GM12878 (cell line): ENCODE results near the gene DKKL1. TPM values are rescaled to one million over a fixed set of nuclear protein-coding genes. Genes with fewer than 3 reads are reported as not detected.
A peak's percentile ranks its signal among the peaks of the same experiment; 100 is the strongest.

Experiments used
- BRCA1 ChIP-seq: IDR thresholded peaks from 2 replicates; pipeline ENCODE4 v1.6.1; 2011; ENCODE audit warnings: low read depth, low read length, improper control_type of control experiment
- CHD2 ChIP-seq: IDR thresholded peaks from 2 replicates; pipeline ENCODE4 v1.6.1; 2011; ENCODE audit warnings: low read depth, low read length, improper control_type of control experiment, borderline replicate concordance
- EP300 ChIP-seq, 2 experiments: fragments of 150-350 bp in 1 of 2; IDR thresholded peaks; 2 replicates each; pipeline ENCODE4 v1.6.1; 2011 to 2012; ENCODE audit warnings: low read depth in 2 of 2, low read length in 2 of 2, borderline replicate concordance in 1 of 2, improper control_type of control experiment in 1 of 2, inconsistent platforms in 1 of 2; ENCODE audit not compliant: control insufficient read depth in 1 of 2
- EZH2 ChIP-seq: IDR thresholded peaks from 2 replicates; pipeline ENCODE4 v1.6.1; 2012; ENCODE audit warnings: low read depth, mild to moderate bottlenecking, control low read depth, inconsistent platforms, low read length, borderline replicate concordance; ENCODE audit not compliant: control insufficient read depth
- HSF1 ChIP-seq: fragments of 150-350 bp; IDR thresholded peaks from 2 replicates; pipeline ENCODE4 v1.6.1; 2014; ENCODE audit warnings: mild to moderate bottlenecking, low read depth, low read length
- IKZF2 ChIP-seq, 2 experiments: fragments of 450-650 bp; IDR thresholded peaks; 2 replicates each; pipeline ENCODE4 v1.6.1; 2017; ENCODE audit warnings: mild to moderate bottlenecking in 2 of 2, moderate library complexity in 2 of 2
- LARP7 ChIP-seq: fragments of 450-650 bp; IDR thresholded peaks from 2 replicates; pipeline ENCODE4 v1.6.1; 2017; ENCODE audit warnings: mild to moderate bottlenecking
- MEF2A ChIP-seq: IDR thresholded peaks from 2 replicates; pipeline ENCODE4 v1.6.1; 2011; ENCODE audit warnings: low read depth, mild to moderate bottlenecking, low read length, moderate library complexity; ENCODE audit not compliant: insufficient read depth
- MYC ChIP-seq: IDR thresholded peaks from 2 replicates; pipeline ENCODE4 v1.6.1; 2011; ENCODE audit warnings: mild to moderate bottlenecking, low read length, moderate library complexity, inconsistent platforms; ENCODE audit not compliant: insufficient read depth, insufficient replicate concordance, insufficient read length, severe bottlenecking
- NFIC ChIP-seq: IDR thresholded peaks from 2 replicates; pipeline ENCODE4 v1.6.1; 2012; ENCODE audit warnings: low read depth, mild to moderate bottlenecking, inconsistent platforms, low read length, moderate library complexity
- NFYB ChIP-seq: IDR thresholded peaks from 2 replicates; pipeline ENCODE4 v1.6.1; 2011; ENCODE audit warnings: low read depth, mild to moderate bottlenecking, low read length, improper control_type of control experiment, moderate library complexity; ENCODE audit not compliant: insufficient read depth
- PAX5 ChIP-seq: IDR thresholded peaks from 2 replicates; pipeline ENCODE4 v1.6.1; 2011; ENCODE audit warnings: low read depth, low read length, borderline replicate concordance
- POLR2AphosphoS2 ChIP-seq: IDR thresholded peaks from 2 replicates; pipeline ENCODE4 v1.6.1; 2011; ENCODE audit warnings: low read depth, mild to moderate bottlenecking, low read length, improper control_type of control experiment, moderate library complexity
- POU2F2 ChIP-seq: IDR thresholded peaks from 3 replicates; pipeline ENCODE4 v1.6.1; 2011; ENCODE audit warnings: low read depth, mild to moderate bottlenecking, low read length, borderline replicate concordance
- SIN3A ChIP-seq: IDR thresholded peaks from 2 replicates; pipeline ENCODE4 v1.6.1; 2012; ENCODE audit warnings: low read depth, low read length, improper control_type of control experiment
- SMAD1 ChIP-seq: fragments of 450-650 bp; IDR thresholded peaks from 2 replicates; pipeline ENCODE4 v1.6.1; 2018; ENCODE audit warnings: mild to moderate bottlenecking, low read depth; ENCODE audit not compliant: partially characterized antibody
- SREBF1 ChIP-seq: IDR thresholded peaks from 2 replicates; pipeline ENCODE4 v1.6.1; 2012; ENCODE audit warnings: mild to moderate bottlenecking, low read length
- TAF1 ChIP-seq: IDR thresholded peaks from 2 replicates; pipeline ENCODE4 v1.6.1; 2011; ENCODE audit warnings: mild to moderate bottlenecking, low read depth, low read length, borderline replicate concordance
- USF1 ChIP-seq: IDR thresholded peaks from 2 replicates; pipeline ENCODE4 v1.6.1; 2011; ENCODE audit warnings: borderline replicate concordance, low read depth, mild to moderate bottlenecking, moderate library complexity, mixed read lengths, low read length; ENCODE audit not compliant: insufficient read depth; ENCODE audit errors: extremely low read length
- ZSCAN29 ChIP-seq: fragments of 450-650 bp; IDR thresholded peaks from 2 replicates; pipeline ENCODE4 v1.6.1; 2017; ENCODE audit warnings: mild to moderate bottlenecking, moderate library complexity
- polyA plus RNA-seq, 11 experiments: library from polyadenylated mRNA; depleted of rRNA in 4 of 11; unstranded in 6 of 11; stranded (reverse) in 5 of 11; fragments of >200 nt; fragmentation: Nextera tagmentation in 4 of 11; fragmentation: Illumina TruSeq in 1 of 11; extraction: Ambion mirVana in 4 of 11; extraction: Trizol in 1 of 11; gene quantifications; 1 replicate in 1 of 11; 2 replicates in 10 of 11; pipeline versions ENCODE4 v1.2.1 to v1.2.3, GENCODE V29; 2011 to 2016; ENCODE audit warnings: inconsistent platforms in 2 of 11, missing spikeins in 2 of 11, low read depth in 1 of 11
- total RNA-seq, 4 experiments: library from RNA; depleted of rRNA in 3 of 4; stranded (reverse); fragments of >200 nt in 3 of 4; fragmentation: Illumina TruSeq in 1 of 4; extraction: Trizol in 1 of 4; gene quantifications; 2 replicates each; pipeline versions ENCODE4 v1.2.1 to v1.2.3, GENCODE V29; 2013 to 2021
- TF ChIP-seq, protein P1 (sequence below): IDR thresholded peaks from 2 replicates; pipeline ENCODE4 v1.6.1; 2011; ENCODE audit warnings: low read depth, mild to moderate bottlenecking, low read length, moderate library complexity, borderline replicate concordance; ENCODE audit errors: extremely low read depth
- TF ChIP-seq, protein P2 (sequence below): IDR thresholded peaks from 2 replicates; pipeline ENCODE4 v1.6.1; 2011; ENCODE audit warnings: mild to moderate bottlenecking, low read depth, low read length, moderate library complexity; ENCODE audit not compliant: insufficient replicate concordance
- TF ChIP-seq, protein P3 (sequence below): fragments of 450-650 bp; IDR thresholded peaks from 2 replicates; pipeline ENCODE4 v1.6.1; 2017; ENCODE audit warnings: low read depth, mild to moderate bottlenecking, moderate library complexity

DKKL1 gene
- total and polyA plus RNA-seq, 10 of the 15 experiments (the other 5 are each of a cell fraction or from before 2014, with no cell fraction given): not detected

- TF ChIP-seq HSF1 (no peak), SIN3A (no peak), POU2F2 (no peak), CHD2 (no peak), EZH2 (no peak), BRCA1 (no peak), SMAD1 (no peak), MYC (no peak), NFYB (peak; percentile 71), EP300 (IDR thresholded peaks at IDR 0.05; ENCODE audit: borderline replicate concordance in 1 of 2, control insufficient read depth in 1 of 2, low read depth in 2 of 2, low read length in 2 of 2) (no peak), USF1 (peak; percentile 70), MEF2A (no peak), SREBF1 (no peak), PAX5 (no peak), TAF1 (no peak), IKZF2 (IDR thresholded peaks at IDR 0.05) (no peak), LARP7 (no peak), ZSCAN29 (no peak), NFIC (no peak), POLR2AphosphoS2 (no peak)
- TF ChIP-seq, protein P1, sequence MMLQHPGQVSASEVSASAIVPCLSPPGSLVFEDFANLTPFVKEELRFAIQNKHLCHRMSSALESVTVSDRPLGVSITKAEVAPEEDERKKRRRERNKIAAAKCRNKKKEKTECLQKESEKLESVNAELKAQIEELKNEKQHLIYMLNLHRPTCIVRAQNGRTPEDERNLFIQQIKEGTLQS: peak; percentile 46; the same call in 1 of the 2 replicates
- TF ChIP-seq, protein P2, sequence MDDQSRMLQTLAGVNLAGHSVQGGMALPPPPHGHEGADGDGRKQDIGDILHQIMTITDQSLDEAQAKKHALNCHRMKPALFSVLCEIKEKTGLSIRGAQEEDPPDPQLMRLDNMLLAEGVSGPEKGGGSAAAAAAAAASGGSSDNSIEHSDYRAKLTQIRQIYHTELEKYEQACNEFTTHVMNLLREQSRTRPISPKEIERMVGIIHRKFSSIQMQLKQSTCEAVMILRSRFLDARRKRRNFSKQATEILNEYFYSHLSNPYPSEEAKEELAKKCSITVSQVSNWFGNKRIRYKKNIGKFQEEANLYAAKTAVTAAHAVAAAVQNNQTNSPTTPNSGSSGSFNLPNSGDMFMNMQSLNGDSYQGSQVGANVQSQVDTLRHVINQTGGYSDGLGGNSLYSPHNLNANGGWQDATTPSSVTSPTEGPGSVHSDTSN: no peak
- TF ChIP-seq, protein P3, sequence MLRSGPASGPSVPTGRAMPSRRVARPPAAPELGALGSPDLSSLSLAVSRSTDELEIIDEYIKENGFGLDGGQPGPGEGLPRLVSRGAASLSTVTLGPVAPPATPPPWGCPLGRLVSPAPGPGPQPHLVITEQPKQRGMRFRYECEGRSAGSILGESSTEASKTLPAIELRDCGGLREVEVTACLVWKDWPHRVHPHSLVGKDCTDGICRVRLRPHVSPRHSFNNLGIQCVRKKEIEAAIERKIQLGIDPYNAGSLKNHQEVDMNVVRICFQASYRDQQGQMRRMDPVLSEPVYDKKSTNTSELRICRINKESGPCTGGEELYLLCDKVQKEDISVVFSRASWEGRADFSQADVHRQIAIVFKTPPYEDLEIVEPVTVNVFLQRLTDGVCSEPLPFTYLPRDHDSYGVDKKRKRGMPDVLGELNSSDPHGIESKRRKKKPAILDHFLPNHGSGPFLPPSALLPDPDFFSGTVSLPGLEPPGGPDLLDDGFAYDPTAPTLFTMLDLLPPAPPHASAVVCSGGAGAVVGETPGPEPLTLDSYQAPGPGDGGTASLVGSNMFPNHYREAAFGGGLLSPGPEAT: no peak
Measured at GRCh38 chr19:49347835-49348234, 15.8 kb upstream of the DKKL1 start (continued).
